Stimulated activated CD4-positive, alpha-beta T cell treated with anti-CD3 and anti-CD28 coated beads, Interleukin-1b, Interleukin-23, amount 100 ng/mL, for 4 hours (primary cell): ENCODE data around the gene LRCOL1.

ENCODE experiments used
- DNase-seq, 2 donors: peaks; one replicate each; pipeline ENCODE4 v3.0.0-alpha.2; 2020; ENCODE audit warnings: low read depth in 2 of 2

Gene LRCOL1

GRCh38 chr12:132635076-132635955, 24.9 kb upstream of the LRCOL1 start:
- no peak for DNase-seq

GRCh38 chr12:132634411-132634990, 24.1 kb upstream of the LRCOL1 start:
- no peak for DNase-seq

GRCh38 chr12:132633901-132634300, 23.5 kb upstream of the LRCOL1 start:
- no peak for DNase-seq

DNA sequence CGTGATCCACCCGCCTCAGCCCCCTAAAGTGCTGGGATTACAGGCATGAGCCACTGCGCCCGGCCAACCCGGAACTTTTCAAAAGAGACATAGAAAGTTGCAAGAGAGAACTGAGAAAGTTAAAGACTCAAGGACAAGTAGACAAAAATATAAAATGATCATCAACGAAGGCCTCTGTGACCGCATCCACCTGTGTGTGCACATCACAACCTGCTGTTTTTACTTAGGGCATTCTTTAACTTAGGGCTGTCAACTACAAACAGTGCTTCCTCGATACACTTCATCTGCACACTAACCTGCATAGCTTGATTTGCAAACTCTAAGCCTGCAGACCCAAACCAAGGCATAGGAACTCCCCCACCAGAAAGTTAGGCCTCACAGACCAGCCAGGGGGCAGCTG, 23.0 kb upstream of the LRCOL1 start:
- DNase-seq: no peak

GRCh38 chr12:132632521-132633228, 22.3 kb upstream of the LRCOL1 start:
- DNase-seq: no peak

DNA sequence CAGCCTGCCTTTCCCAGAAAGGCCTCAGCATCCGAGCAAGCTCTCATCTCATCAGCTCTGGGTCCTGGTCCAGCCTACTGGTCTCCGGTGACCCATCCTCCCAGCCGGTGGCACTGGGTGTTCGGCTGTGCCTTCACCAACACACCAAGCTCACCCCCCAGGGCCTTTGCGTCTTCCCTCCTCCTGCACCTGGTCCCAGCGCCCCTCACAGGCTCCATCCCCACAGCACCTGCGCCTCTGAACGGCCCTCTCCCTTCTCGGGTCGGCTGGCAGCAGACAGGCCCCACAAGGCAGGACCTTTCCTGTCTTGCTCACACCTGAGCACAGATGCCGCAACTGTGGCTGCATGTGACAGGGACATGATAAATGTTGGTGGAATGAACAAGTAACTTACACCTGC, 21.3 kb upstream of the LRCOL1 start:
- no peak for DNase-seq

- no peak for DNase-seq
Observed at GRCh38 chr12:132630672-132631071, 20.3 kb upstream of the LRCOL1 start.

DNA sequence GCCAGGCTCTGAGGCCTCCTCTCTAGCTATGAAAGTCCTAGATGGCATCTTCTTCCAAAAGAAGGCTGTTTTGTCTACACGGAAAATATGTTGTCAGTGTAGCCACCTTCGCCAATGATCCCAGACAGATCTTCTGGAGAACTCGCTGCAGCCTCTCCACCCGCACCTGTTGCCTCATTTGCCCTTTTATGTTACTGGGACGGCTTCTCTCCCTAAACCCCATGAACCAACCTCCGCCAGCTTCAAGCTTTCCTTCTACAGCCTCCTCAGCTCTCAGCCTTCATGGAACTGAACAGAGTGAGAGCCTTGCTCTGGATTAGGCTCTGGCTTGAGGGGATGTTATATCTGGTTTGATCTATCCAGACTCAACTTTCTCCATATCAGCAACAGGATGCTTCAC, 18.9 kb upstream of the LRCOL1 start:
- no peak for DNase-seq

GRCh38 chr12:132625731-132626430, 15.5 kb upstream of the LRCOL1 start:
- DNase-seq: no peak

GRCh38 chr12:132624910-132625630, 14.7 kb upstream of the LRCOL1 start:
- no peak for DNase-seq

DNA sequence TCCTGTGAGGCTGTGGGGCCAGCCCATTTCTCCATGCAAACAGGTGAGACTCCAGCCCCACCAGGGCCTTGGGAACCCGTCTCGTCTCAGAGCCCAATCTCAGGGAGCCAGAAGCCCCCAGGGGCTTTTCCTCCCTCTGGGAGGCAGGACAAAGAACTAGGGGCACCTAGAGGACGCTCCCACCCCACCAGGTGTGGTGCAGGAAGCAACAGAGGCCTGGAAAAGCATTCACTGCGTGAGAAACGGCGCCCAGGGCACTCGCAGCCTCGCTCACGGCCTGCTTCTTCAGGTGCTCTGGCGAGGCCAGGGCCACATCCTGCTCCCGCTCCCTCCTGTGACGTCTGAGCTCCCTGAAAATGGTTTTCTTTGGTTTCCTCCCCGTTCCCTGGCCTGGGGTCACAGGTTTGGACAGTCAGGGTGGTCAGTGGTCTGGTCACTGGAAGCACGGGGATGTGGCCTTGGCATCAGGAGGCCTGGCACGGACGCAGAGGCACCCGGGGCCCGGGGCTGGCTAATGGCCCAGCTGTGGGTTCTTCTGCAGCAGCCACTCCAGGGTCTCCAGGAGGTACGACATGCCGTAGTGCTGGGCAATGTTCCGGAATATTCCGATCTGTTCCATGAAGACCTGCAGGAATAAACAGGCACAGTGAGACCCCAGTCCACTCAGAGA, 13.9 kb upstream of the LRCOL1 start:
- no peak for DNase-seq

GRCh38 chr12:132623072-132623869, 12.9 kb upstream of the LRCOL1 start:
- no peak for DNase-seq

- no peak for DNase-seq
Observed at GRCh38 chr12:132622437-132623071, 12.2 kb upstream of the LRCOL1 start.

- no peak for DNase-seq
Observed at GRCh38 chr12:132621657-132622435, 11.5 kb upstream of the LRCOL1 start.

GRCh38 chr12:132620899-132621656, 10.7 kb upstream of the LRCOL1 start:
- DNase-seq: no peak

- DNase-seq: no peak
Observed at GRCh38 chr12:132620113-132620898, 9.9 kb upstream of the LRCOL1 start.
